ENCODE results near the gene CDC5L.

- TF ChIP-seq CTCF (IDR thresholded peaks at IDR 0.05): no peak
- TF ChIP-seq POLR2A (IDR thresholded peaks at IDR 0.05): no peak
These were observed 46.2 kb upstream of the CDC5L start for GRCh38 chr6:44341095-44341890.
